CD1c-positive myeloid dendritic cell (primary cell): ENCODE measurements around the gene SLC39A8.
"Not testable (repeated sequence)": the region's sequence is repeated elsewhere in the genome, so short reads cannot be mapped to it uniquely, and the experiment has no call there.

Source experiments
- DNase-seq: peaks from one replicate; pipeline ENCODE4 v3.0.0-alpha.2; 2016; ENCODE audit errors: extremely low spot score

SLC39A8 gene

GRCh38 chr4:102344954-102345794, at the start of gene SLC39A8:
Gene SLC39A8, minus strand, starts transcription at chr4:102345482. Its CDS starts 820 bp downstream, at chr4:102344662.
- DNase-seq, result peak; percentile 95

- no peak for DNase-seq
These were observed 46.9 kb upstream of the SLC39A8 start for GRCh38 chr4:102392033-102392744.

GRCh38 chr4:102390438-102390837, 45.2 kb upstream of the SLC39A8 start:
- peak; percentile 91 for DNase-seq

- DNase-seq, result no peak
These were observed 43.3 kb upstream of the SLC39A8 start for GRCh38 chr4:102388611-102389010.

- no peak for DNase-seq
These were observed 42.4 kb upstream of the SLC39A8 start for GRCh38 chr4:102387552-102388150.

- DNase-seq, result no peak
These were observed 41.7 kb upstream of the SLC39A8 start for GRCh38 chr4:102386966-102387365.

- DNase-seq, result not testable (repeated sequence)
These were observed 35.0 kb upstream of the SLC39A8 start for GRCh38 chr4:102380253-102380652.

GRCh38 chr4:102362922-102363432, 17.7 kb upstream of the SLC39A8 start:
- no peak for DNase-seq

- DNase-seq, result no peak
These were observed 12.8 kb upstream of the SLC39A8 start for GRCh38 chr4:102358128-102358527.

GRCh38 chr4:102357637-102358036, 12.4 kb upstream of the SLC39A8 start:
- DNase-seq, result not testable (repeated sequence)

- no peak for DNase-seq
These were observed 11.4 kb upstream of the SLC39A8 start for GRCh38 chr4:102356562-102357202.

- no peak for DNase-seq
These were observed 10.5 kb upstream of the SLC39A8 start for GRCh38 chr4:102355748-102356147.

GRCh38 chr4:102354671-102355454, 9.6 kb upstream of the SLC39A8 start:
- no peak for DNase-seq

GRCh38 chr4:102352781-102353180, 7.5 kb upstream of the SLC39A8 start:
- no peak for DNase-seq

GRCh38 chr4:102350634-102351033, 5.4 kb upstream of the SLC39A8 start:
- no peak for DNase-seq

- no peak for DNase-seq
These were observed 3.4 kb upstream of the SLC39A8 start for GRCh38 chr4:102348701-102349100.

- DNase-seq, result peak; percentile 73
These were observed 466 bp upstream of the SLC39A8 start for GRCh38 chr4:102345795-102346100.

GRCh38 chr4:102344520-102344953, 745 bp downstream of the SLC39A8 start:
- DNase-seq, result peak; percentile 88

GRCh38 chr4:102343964-102344519, 1.2 kb downstream of the SLC39A8 start:
- DNase-seq, result peak; percentile 8

- DNase-seq, result no peak
These were observed 2.7 kb downstream of the SLC39A8 start for GRCh38 chr4:102342404-102343074.
